NB4 (cell line): ENCODE measurements around the gene CCN6.

Experiments used
- MYC ChIP-seq: IDR thresholded peaks from 2 replicates; pipeline ENCODE4 v1.6.1; 2011; ENCODE audit warnings: low read depth, low read length
- POLR2A ChIP-seq: IDR thresholded peaks from 2 replicates; pipeline ENCODE4 v1.6.1; 2011; ENCODE audit warnings: mild to moderate bottlenecking; ENCODE audit not compliant: insufficient read length; ENCODE audit errors: extremely low read depth
- TF ChIP-seq, protein P1 (sequence below): IDR thresholded peaks from one replicate; pipeline ENCODE4 v1.5.1; 2012; ENCODE audit warnings: low read depth, low read length
- TF ChIP-seq, protein P2 (sequence below): IDR thresholded peaks from 2 replicates; pipeline ENCODE4 v1.6.1; 2011; ENCODE audit warnings: low read depth, low read length

GRCh38 chr6:112116221-112116620 is 62.3 kb downstream of the CCN6 start:
- TF ChIP-seq, protein P1, sequence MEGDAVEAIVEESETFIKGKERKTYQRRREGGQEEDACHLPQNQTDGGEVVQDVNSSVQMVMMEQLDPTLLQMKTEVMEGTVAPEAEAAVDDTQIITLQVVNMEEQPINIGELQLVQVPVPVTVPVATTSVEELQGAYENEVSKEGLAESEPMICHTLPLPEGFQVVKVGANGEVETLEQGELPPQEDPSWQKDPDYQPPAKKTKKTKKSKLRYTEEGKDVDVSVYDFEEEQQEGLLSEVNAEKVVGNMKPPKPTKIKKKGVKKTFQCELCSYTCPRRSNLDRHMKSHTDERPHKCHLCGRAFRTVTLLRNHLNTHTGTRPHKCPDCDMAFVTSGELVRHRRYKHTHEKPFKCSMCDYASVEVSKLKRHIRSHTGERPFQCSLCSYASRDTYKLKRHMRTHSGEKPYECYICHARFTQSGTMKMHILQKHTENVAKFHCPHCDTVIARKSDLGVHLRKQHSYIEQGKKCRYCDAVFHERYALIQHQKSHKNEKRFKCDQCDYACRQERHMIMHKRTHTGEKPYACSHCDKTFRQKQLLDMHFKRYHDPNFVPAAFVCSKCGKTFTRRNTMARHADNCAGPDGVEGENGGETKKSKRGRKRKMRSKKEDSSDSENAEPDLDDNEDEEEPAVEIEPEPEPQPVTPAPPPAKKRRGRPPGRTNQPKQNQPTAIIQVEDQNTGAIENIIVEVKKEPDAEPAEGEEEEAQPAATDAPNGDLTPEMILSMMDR: no peak
- TF ChIP-seq POLR2A (no peak), MYC (no peak)
- TF ChIP-seq, protein P2, sequence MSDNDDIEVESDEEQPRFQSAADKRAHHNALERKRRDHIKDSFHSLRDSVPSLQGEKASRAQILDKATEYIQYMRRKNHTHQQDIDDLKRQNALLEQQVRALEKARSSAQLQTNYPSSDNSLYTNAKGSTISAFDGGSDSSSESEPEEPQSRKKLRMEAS: no peak
